Measurements from ENCODE around the gene TASP1.

TASP1 gene

GRCh38 chr20:13571662-13572061 is 67.1 kb downstream of the TASP1 start:
- DNase-seq (ENCODE audit: low read depth): no peak

- no peak for DNase-seq (ENCODE audit: low read depth)
Measured at GRCh38 chr20:13567663-13568062, 71.1 kb downstream of the TASP1 start.

- DNase-seq (ENCODE audit: low read depth): no peak
Measured at GRCh38 chr20:13563854-13564253, 74.9 kb downstream of the TASP1 start.

- DNase-seq (ENCODE audit: low read depth): no peak
Measured at GRCh38 chr20:13554706-13555105, 84.0 kb downstream of the TASP1 start.

- DNase-seq (ENCODE audit: low read depth): no peak
Measured at GRCh38 chr20:13554076-13554475, 84.7 kb downstream of the TASP1 start.

- DNase-seq (ENCODE audit: low read depth): no peak
Measured at GRCh38 chr20:13552061-13552460, 86.7 kb downstream of the TASP1 start.

GRCh38 chr20:13549451-13549850 is 89.3 kb downstream of the TASP1 start:
- DNase-seq (ENCODE audit: low read depth): no peak

- no peak for DNase-seq (ENCODE audit: low read depth)
Measured at GRCh38 chr20:13546497-13547131, 92.1 kb downstream of the TASP1 start.

GRCh38 chr20:13545790-13546189 is 92.9 kb downstream of the TASP1 start:
- DNase-seq (ENCODE audit: low read depth): peak; percentile 17

GRCh38 chr20:13543783-13544182 is 94.9 kb downstream of the TASP1 start:
- DNase-seq (ENCODE audit: low read depth): no peak

- DNase-seq (ENCODE audit: low read depth): no peak
Measured at GRCh38 chr20:13535627-13536026, 103.1 kb downstream of the TASP1 start.

- DNase-seq (ENCODE audit: low read depth): no peak
Measured at GRCh38 chr20:13533946-13534345, 104.8 kb downstream of the TASP1 start.

GRCh38 chr20:13530146-13530545 is 108.6 kb downstream of the TASP1 start:
- DNase-seq (ENCODE audit: low read depth): no peak

GRCh38 chr20:13526551-13526950 is 112.2 kb downstream of the TASP1 start:
- no peak for DNase-seq (ENCODE audit: low read depth)

- DNase-seq (ENCODE audit: low read depth): peak; percentile 93
Measured at GRCh38 chr20:13525225-13525940, 113.3 kb downstream of the TASP1 start.

GRCh38 chr20:13524339-13524738 is 114.4 kb downstream of the TASP1 start:
- DNase-seq (ENCODE audit: low read depth): no peak

GRCh38 chr20:13517831-13518230 is 120.9 kb downstream of the TASP1 start:
- DNase-seq (ENCODE audit: low read depth): no peak

GRCh38 chr20:13515796-13516558 is 122.8 kb downstream of the TASP1 start:
- DNase-seq (ENCODE audit: low read depth): no peak

GRCh38 chr20:13515291-13515690 is 123.4 kb downstream of the TASP1 start:
- no peak for DNase-seq (ENCODE audit: low read depth)

- DNase-seq (ENCODE audit: low read depth): peak; percentile 65
Measured at GRCh38 chr20:13510837-13511488, 127.8 kb downstream of the TASP1 start.

GRCh38 chr20:13507646-13508045 is 131.1 kb downstream of the TASP1 start:
- no peak for DNase-seq (ENCODE audit: low read depth)

- no peak for DNase-seq (ENCODE audit: low read depth)
Measured at GRCh38 chr20:13501500-13501899, 137.2 kb downstream of the TASP1 start.

GRCh38 chr20:13494019-13494418 is 144.7 kb downstream of the TASP1 start:
- DNase-seq (ENCODE audit: low read depth): no peak

Measured in GM04503 (cell line).